Astrocyte (in vitro differentiated cells and primary cell): Measurements from ENCODE around the gene FRMD3. TPM values are rescaled to one million over a fixed set of nuclear protein-coding genes. Genes with fewer than 3 reads are reported as not detected.

Source experiments
- DNase-seq: peaks from one replicate; pipeline ENCODE4 v3.0.0-alpha.2; 2010; ENCODE audit warnings: low read depth
- FAIRE-seq: peaks from 2 replicates; lab custom pipeline; 2011; peaks lifted over from hg19 to GRCh38; lab: Jason Lieb, UNC
- H2AFZ ChIP-seq: 2 replicates; pipeline ENCODE4 v1.6.0; 2012; ENCODE audit warnings: low read depth, low read length, inconsistent platforms
- H3K27ac ChIP-seq: 2 replicates; pipeline ENCODE4 v1.5.1; 2011; ENCODE audit warnings: low read depth, low read length, inconsistent platforms
- H3K27me3 ChIP-seq: 2 replicates; pipeline ENCODE4 v1.6.0; 2011; ENCODE audit warnings: low read length, inconsistent platforms; ENCODE audit not compliant: insufficient read depth
- H3K36me3 ChIP-seq: 2 replicates; pipeline ENCODE4 v1.5.1; 2011; ENCODE audit warnings: low read length, inconsistent platforms; ENCODE audit not compliant: insufficient read depth
- H3K4me1 ChIP-seq: 2 replicates; pipeline ENCODE4 v1.5.1; 2011; ENCODE audit warnings: low read length, inconsistent platforms; ENCODE audit not compliant: insufficient read depth
- H3K4me2 ChIP-seq: 2 replicates; pipeline ENCODE4 v1.6.0; 2012; ENCODE audit warnings: low read length, inconsistent platforms
- H3K4me3 ChIP-seq: 2 replicates; pipeline ENCODE4 v1.5.1; 2011; ENCODE audit warnings: low read depth, mild to moderate bottlenecking, low read length, inconsistent platforms; ENCODE audit not compliant: insufficient read depth
- H3K79me2 ChIP-seq: 2 replicates; pipeline ENCODE4 v1.6.0; 2012; ENCODE audit warnings: mild to moderate bottlenecking, low read length, inconsistent platforms; ENCODE audit not compliant: insufficient read depth
- H3K9ac ChIP-seq: 2 replicates; pipeline ENCODE4 v1.6.0; 2012; ENCODE audit warnings: mild to moderate bottlenecking, low read length, inconsistent platforms
- H3K9me3 ChIP-seq: 2 replicates; pipeline ENCODE4 v1.5.1; 2012; ENCODE audit warnings: low read depth, mild to moderate bottlenecking, low read length, inconsistent platforms; ENCODE audit not compliant: insufficient read depth
- H4K20me1 ChIP-seq: 2 replicates; pipeline ENCODE4 v1.6.0; 2012; ENCODE audit warnings: low read length, inconsistent platforms; ENCODE audit not compliant: insufficient read depth
- H3K27ac Mint-ChIP-seq: one replicate; pipeline ENCODE4 v1.8.0; 2021; ENCODE audit warnings: mild to moderate bottlenecking, mixed read lengths; ENCODE audit not compliant: unreplicated experiment
- H3K27me3 Mint-ChIP-seq: one replicate; pipeline ENCODE4 v1.8.0; 2021; ENCODE audit warnings: low read depth, mixed read lengths; ENCODE audit not compliant: unreplicated experiment
- H3K36me3 Mint-ChIP-seq: one replicate; pipeline ENCODE4 v1.8.0; 2021; ENCODE audit warnings: low read depth, mixed read lengths; ENCODE audit not compliant: unreplicated experiment
- H3K4me1 Mint-ChIP-seq: one replicate; pipeline ENCODE4 v1.8.0; 2021; ENCODE audit warnings: low read depth, mixed read lengths; ENCODE audit not compliant: unreplicated experiment
- H3K4me3 Mint-ChIP-seq: one replicate; pipeline ENCODE4 v1.8.0; 2021; ENCODE audit warnings: mild to moderate bottlenecking, moderate library complexity, mixed read lengths; ENCODE audit not compliant: unreplicated experiment
- H3K9me3 Mint-ChIP-seq: one replicate; pipeline ENCODE4 v1.8.0; 2021; ENCODE audit warnings: mild to moderate bottlenecking, mixed read lengths; ENCODE audit not compliant: unreplicated experiment
- CTCF ChIP-seq: IDR thresholded peaks from 2 replicates; pipeline ENCODE4 v1.5.1; 2011; ENCODE audit warnings: low read depth, mild to moderate bottlenecking, inconsistent platforms, low read length, moderate library complexity; ENCODE audit not compliant: insufficient read depth
- EZH2 ChIP-seq: IDR thresholded peaks from 2 replicates; pipeline ENCODE4 v1.6.1; 2012; ENCODE audit warnings: mild to moderate bottlenecking, low read length, inconsistent platforms; ENCODE audit not compliant: insufficient read depth
- total RNA-seq: library from RNA; stranded (reverse); gene quantifications from 2 replicates; pipeline ENCODE4 v1.2.1, GENCODE V29; 2021

FRMD3 gene
- total RNA-seq, 1 donor from 2014 or later = 0.39 TPM

- Mint-ChIP-seq H3K4me3 (no peak overlapping the region), H3K36me3 (no peaks in the 10 kb centered on the region), H3K9me3 (no peaks in the 10 kb centered on the region), H3K4me1 (peaks cover 22% of the 10 kb centered on the region), H3K27me3 (peaks cover 2% of the 10 kb centered on the region), H3K27ac (no peak overlapping the region)
- Histone ChIP-seq H3K36me3 (no peaks in the 10 kb centered on the region), H3K79me2 (no peaks in the 10 kb centered on the region), H4K20me1 (no peaks in the 10 kb centered on the region), H3K4me2 (no peak overlapping the region), H3K9me3 (no peaks in the 10 kb centered on the region), H3K4me3 (no peak overlapping the region), H3K27me3 (no peaks in the 10 kb centered on the region), H3K9ac (no peak overlapping the region), H3K27ac (no peak overlapping the region), H2AFZ (no peak overlapping the region), H3K4me1 (peaks cover 9% of the 10 kb centered on the region)
- TF ChIP-seq CTCF (no peak), EZH2 (no peak)
- no peak for FAIRE-seq
- no peak for DNase-seq
Measured at GRCh38 chr9:83505282-83505681, 32.9 kb downstream of the FRMD3 start.

DNA sequence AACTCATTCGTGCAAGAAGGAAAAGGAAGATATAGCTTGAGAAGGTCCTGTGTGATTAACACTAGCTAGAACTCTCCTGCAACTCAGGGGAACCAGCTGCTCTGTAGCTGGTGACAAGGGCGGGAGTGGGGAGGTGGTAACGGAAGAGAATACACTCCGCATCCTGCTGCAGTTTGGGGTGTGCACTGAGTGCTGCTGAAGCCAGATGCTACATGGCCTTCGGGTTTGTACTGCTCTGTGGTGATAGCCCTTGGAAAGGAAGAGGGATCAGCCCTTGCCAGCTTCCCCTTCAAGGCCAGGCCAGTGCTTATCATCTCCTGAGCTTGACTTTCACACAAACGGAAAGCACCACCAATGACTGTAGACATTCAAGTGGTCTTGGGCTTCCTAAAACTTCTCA lies 34.3 kb downstream of the FRMD3 start:
- DNase-seq = no peak
- Histone ChIP-seq H4K20me1 (no peaks in the 10 kb centered on the region), H3K36me3 (no peaks in the 10 kb centered on the region), H2AFZ (no peak overlapping the region), H3K9ac (no peak overlapping the region), H3K4me1 (peaks cover 6% of the 10 kb centered on the region), H3K4me2 (no peak overlapping the region), H3K79me2 (no peaks in the 10 kb centered on the region), H3K27ac (no peak overlapping the region), H3K4me3 (no peak overlapping the region), H3K27me3 (no peaks in the 10 kb centered on the region), H3K9me3 (no peaks in the 10 kb centered on the region)
- H3K27ac Mint-ChIP-seq = no peak overlapping the region
- H3K4me3 Mint-ChIP-seq = no peak overlapping the region
- FAIRE-seq = no peak
- no peaks in the 10 kb centered on the region for H3K9me3 Mint-ChIP-seq
- H3K27me3 Mint-ChIP-seq = peaks cover 2% of the 10 kb centered on the region
- H3K4me1 Mint-ChIP-seq = peaks cover 15% of the 10 kb centered on the region
- H3K36me3 Mint-ChIP-seq = no peaks in the 10 kb centered on the region
- TF ChIP-seq EZH2 (no peak), CTCF (no peak)

DNA sequence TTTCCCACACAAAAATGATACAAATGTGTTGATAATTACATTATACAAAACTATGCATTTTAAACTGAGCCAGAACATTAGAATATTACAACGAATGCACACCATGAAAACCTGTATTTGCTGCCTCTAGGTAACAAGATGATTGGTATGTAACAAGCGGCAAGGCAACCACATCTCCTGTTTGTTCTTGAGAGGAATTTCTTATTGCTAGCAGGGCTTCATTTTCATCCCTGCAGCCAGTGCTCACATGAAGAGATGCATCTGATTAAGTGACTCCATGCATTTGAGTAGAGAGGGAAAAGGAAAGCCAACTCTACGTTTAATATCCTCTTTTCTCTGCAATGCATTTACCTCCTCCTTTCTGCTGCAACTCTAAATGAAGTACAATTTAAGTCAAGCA lies 36.6 kb downstream of the FRMD3 start:
- Histone ChIP-seq H3K9me3 (no peaks in the 10 kb centered on the region), H3K36me3 (no peaks in the 10 kb centered on the region), H3K9ac (no peak overlapping the region), H3K27ac (no peak overlapping the region), H3K4me1 (peaks cover 6% of the 10 kb centered on the region), H3K4me2 (no peak overlapping the region), H3K4me3 (no peak overlapping the region), H3K27me3 (no peaks in the 10 kb centered on the region), H4K20me1 (no peaks in the 10 kb centered on the region), H3K79me2 (no peaks in the 10 kb centered on the region), H2AFZ (no peak overlapping the region)
- Mint-ChIP-seq H3K27me3 (peaks cover 2% of the 10 kb centered on the region), H3K27ac (no peak overlapping the region), H3K9me3 (no peaks in the 10 kb centered on the region), H3K4me3 (no peak overlapping the region), H3K36me3 (no peaks in the 10 kb centered on the region), H3K4me1 (peaks cover 8% of the 10 kb centered on the region)
- TF ChIP-seq EZH2 = no peak
- no peak for FAIRE-seq
- no peak for DNase-seq
